Measurements from ENCODE around the gene EPS8L2.

The EPS8L2 gene

DNA sequence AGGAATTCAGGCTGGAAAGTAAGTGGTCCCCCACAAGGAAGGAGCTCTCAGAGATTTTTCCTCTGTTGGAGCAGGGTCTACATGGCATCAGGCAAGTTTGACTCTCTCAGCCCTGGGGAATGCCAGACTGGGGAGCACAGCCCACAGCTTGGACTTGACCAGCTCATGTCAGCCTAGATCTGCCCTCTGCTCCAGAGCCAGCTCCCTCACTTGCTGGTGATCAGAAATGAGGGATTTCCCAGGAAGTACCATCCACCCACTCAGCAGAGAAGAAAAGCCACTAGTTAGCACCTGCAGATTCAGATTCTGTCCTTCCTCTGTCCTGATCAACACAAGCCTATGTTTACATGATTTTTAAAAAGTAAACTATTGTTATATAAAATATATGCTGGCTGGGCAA is 54.2 kb downstream of the EPS8L2 start:
- peaks cover 12 to 88% (median 71%) of the 10 kb centered on the region in 4 experiments for H3K36me3 ChIP-seq (ENCODE audit: control insufficient read depth in 4 of 4, insufficient read depth in 4 of 4, low read length in 3 of 4)
- DNase-seq: no peak
- no peak overlapping the region for H3K27ac ChIP-seq (ENCODE audit: insufficient read depth in 1 of 2, low read depth in 1 of 2, low read length in 2 of 2, poor library complexity in 1 of 2, severe bottlenecking in 2 of 2)
- no peaks in the 10 kb centered on the region for H3K9me3 ChIP-seq (ENCODE audit: control extremely low read depth in 1 of 5, control insufficient read depth in 4 of 5, insufficient read depth in 2 of 5, low read depth in 1 of 5, low read length in 4 of 5)
- POLR2A ChIA-PET: no interaction called here
- no peak overlapping the region for H3K4me3 ChIP-seq (ENCODE audit: control insufficient read depth in 1 of 7, extremely low read depth in 1 of 7, insufficient read depth in 4 of 7, low read depth in 2 of 7, low read length in 6 of 7)
- no peaks in the 10 kb centered on the region for H3K27me3 ChIP-seq (replicated peaks in 2 of 5; ENCODE audit: control insufficient read depth in 4 of 5, insufficient read depth in 5 of 5, low read length in 4 of 5)
- H3K4me1 ChIP-seq (ENCODE audit: control extremely low read depth in 1 of 4, control insufficient read depth in 4 of 4, insufficient read depth in 4 of 4, low read length in 3 of 4): no peaks in the 10 kb centered on the region
- CTCF ChIA-PET: interaction anchor here (0.7 to 9.7 kb wide), 3 partner anchors 16 to 35 kb away, joined by 3 to 103 read pairs (median 5); no protein-coding TSS in a partner anchor

DNA sequence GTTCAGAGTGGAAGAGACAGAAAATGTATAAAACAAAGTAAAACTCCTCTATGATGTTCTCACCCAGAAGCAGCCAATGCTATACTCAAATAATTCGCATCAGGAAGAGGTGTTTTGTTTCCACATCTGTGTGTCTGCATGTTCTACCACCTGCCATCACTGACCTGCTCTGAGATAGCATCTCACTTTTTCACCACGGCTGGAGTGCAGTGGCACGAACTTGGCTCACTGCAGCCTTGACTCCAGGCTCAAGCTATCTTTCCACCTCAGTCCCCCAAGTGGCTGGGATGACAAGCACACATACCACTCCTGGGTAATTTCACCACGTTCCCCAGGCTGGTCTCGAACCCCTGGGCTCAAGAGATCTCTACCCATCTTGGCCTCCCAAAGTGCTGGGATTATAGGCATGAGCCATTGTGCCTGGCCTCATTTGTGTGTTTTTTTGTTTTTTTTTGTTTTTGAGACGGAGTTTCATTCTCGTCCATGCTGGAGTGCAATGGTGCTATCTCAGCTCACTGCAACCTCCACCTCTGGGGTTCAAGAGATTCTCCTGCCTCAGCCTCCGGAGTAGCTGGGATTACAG is 55.6 kb downstream of the EPS8L2 start:
- ChIA-PET POLR2A (no interaction called here), CTCF (interaction anchor here (0.8 to 9.7 kb wide), 8 partner anchors 10 to 99 kb away, joined by 3 to 103 read pairs (median 4); partner anchors contain the start of genes GATD1 and TALDO1)
- H3K27me3 ChIP-seq (replicated peaks in 2 of 5; ENCODE audit: control insufficient read depth in 4 of 5, insufficient read depth in 5 of 5, low read length in 4 of 5): no peaks in the 10 kb centered on the region
- 99% methylated on average over 7 of the region's 8 CpGs for WGBS (ENCODE audit: insufficient coverage)
- no peaks in the 10 kb centered on the region for H3K9me3 ChIP-seq (ENCODE audit: control extremely low read depth in 1 of 5, control insufficient read depth in 4 of 5, insufficient read depth in 2 of 5, low read depth in 1 of 5, low read length in 4 of 5)
- H3K27ac ChIP-seq (ENCODE audit: insufficient read depth in 1 of 2, low read depth in 1 of 2, low read length in 2 of 2, poor library complexity in 1 of 2, severe bottlenecking in 2 of 2): no peak overlapping the region
- peaks cover 12 to 87% (median 64%) of the 10 kb centered on the region in 4 experiments for H3K36me3 ChIP-seq (ENCODE audit: control insufficient read depth in 4 of 4, insufficient read depth in 4 of 4, low read length in 3 of 4)
- DNase-seq: no peak
- no peak overlapping the region for H3K4me3 ChIP-seq (ENCODE audit: control insufficient read depth in 1 of 7, extremely low read depth in 1 of 7, insufficient read depth in 4 of 7, low read depth in 2 of 7, low read length in 6 of 7)
- H3K4me1 ChIP-seq (ENCODE audit: control extremely low read depth in 1 of 4, control insufficient read depth in 4 of 4, insufficient read depth in 4 of 4, low read length in 3 of 4): no peaks in the 10 kb centered on the region

DNA sequence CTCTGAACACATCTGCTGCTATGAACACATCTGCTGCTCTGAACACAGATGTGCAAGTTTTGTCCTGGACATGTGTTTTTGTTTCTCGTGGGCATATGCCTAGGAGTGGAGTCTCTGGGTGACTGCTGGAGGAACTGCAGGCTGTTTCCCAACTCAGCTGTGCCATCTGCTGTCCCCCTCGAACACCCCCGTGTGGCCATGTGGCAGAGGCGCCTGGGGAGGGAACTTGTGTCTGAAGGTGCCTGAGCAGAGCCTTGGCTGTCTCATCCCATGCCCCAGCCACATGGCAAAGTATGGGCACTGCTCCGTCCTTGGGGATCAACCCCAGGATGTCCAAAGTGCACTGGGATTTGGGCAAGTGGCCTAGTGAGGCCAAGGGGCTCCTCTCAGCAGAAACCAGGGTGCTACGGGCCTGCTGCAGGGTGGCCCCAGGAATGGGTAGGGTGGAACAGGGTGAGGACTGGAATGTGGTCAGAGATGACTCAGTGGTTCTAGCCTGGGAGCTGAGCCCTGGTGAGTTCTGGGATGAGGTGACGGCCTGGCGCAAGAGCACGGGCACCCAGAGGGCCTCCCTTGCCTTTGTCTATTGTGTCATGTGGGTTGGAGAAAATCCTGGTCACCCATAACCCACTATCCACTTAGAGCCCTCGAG is 56.5 kb downstream of the EPS8L2 start:
- DNase-seq: peak; percentile 51 to 79 (median 78)
- ChIA-PET CTCF (interaction anchor here (0.6 to 9.7 kb wide), 7 partner anchors 7 to 267 kb away, joined by 3 to 103 read pairs (median 10); partner anchors contain the start of gene TALDO1), POLR2A (no interaction called here)
- 46% methylated on average over 6 of the region's 10 CpGs for WGBS (ENCODE audit: insufficient coverage)
- H3K4me1 ChIP-seq (ENCODE audit: control extremely low read depth in 1 of 4, control insufficient read depth in 4 of 4, insufficient read depth in 4 of 4, low read length in 3 of 4): no peaks in the 10 kb centered on the region
- no peak overlapping the region for H3K27ac ChIP-seq (ENCODE audit: insufficient read depth in 1 of 2, low read depth in 1 of 2, low read length in 2 of 2, poor library complexity in 1 of 2, severe bottlenecking in 2 of 2)
- H3K4me3 ChIP-seq (ENCODE audit: control insufficient read depth in 1 of 7, extremely low read depth in 1 of 7, insufficient read depth in 4 of 7, low read depth in 2 of 7, low read length in 6 of 7): no peak overlapping the region
- H3K27me3 ChIP-seq (replicated peaks in 2 of 5; ENCODE audit: control insufficient read depth in 4 of 5, insufficient read depth in 5 of 5, low read length in 4 of 5): no peaks in the 10 kb centered on the region
- peaks cover 12 to 87% (median 63%) of the 10 kb centered on the region in 4 experiments for H3K36me3 ChIP-seq (ENCODE audit: control insufficient read depth in 4 of 4, insufficient read depth in 4 of 4, low read length in 3 of 4)
- H3K9me3 ChIP-seq (ENCODE audit: control extremely low read depth in 1 of 5, control insufficient read depth in 4 of 5, insufficient read depth in 2 of 5, low read depth in 1 of 5, low read length in 4 of 5): no peaks in the 10 kb centered on the region

- peaks cover 12 to 84% (median 63%) of the 10 kb centered on the region in 4 experiments for H3K36me3 ChIP-seq (ENCODE audit: control insufficient read depth in 4 of 4, insufficient read depth in 4 of 4, low read length in 3 of 4)
- ChIA-PET CTCF (interaction anchor here (0.6 to 9.7 kb wide), 10 partner anchors 8 to 266 kb away, joined by 3 to 103 read pairs (median 4); partner anchors contain the start of genes DEAF1, TALDO1 and TMEM80), POLR2A (no interaction called here)
These were observed 57.0 kb downstream of the EPS8L2 start for GRCh38 chr11:763073-763463.

GRCh38 chr11:763549-764321 is 57.7 kb downstream of the EPS8L2 start:
- Histone ChIP-seq H3K36me3 (ENCODE audit: control insufficient read depth in 4 of 4, insufficient read depth in 4 of 4, low read length in 3 of 4) (peaks cover 12 to 78% (median 62%) of the 10 kb centered on the region in 4 experiments), H3K4me3 (ENCODE audit: control insufficient read depth in 1 of 7, extremely low read depth in 1 of 7, insufficient read depth in 4 of 7, low read depth in 2 of 7, low read length in 6 of 7) (no peak overlapping the region), H3K27me3 (replicated peaks in 2 of 5; ENCODE audit: control insufficient read depth in 4 of 5, insufficient read depth in 5 of 5, low read length in 4 of 5) (no peaks in the 10 kb centered on the region), H3K27ac (ENCODE audit: insufficient read depth in 1 of 2, low read depth in 1 of 2, low read length in 2 of 2, poor library complexity in 1 of 2, severe bottlenecking in 2 of 2) (no peak overlapping the region), H3K9me3 (ENCODE audit: control extremely low read depth in 1 of 5, control insufficient read depth in 4 of 5, insufficient read depth in 2 of 5, low read depth in 1 of 5, low read length in 4 of 5) (no peaks in the 10 kb centered on the region), H3K4me1 (ENCODE audit: control extremely low read depth in 1 of 4, control insufficient read depth in 4 of 4, insufficient read depth in 4 of 4, low read length in 3 of 4) (no peaks in the 10 kb centered on the region)
- DNase-seq: no peak
- ChIA-PET CTCF (interaction anchor here (0.8 to 5.0 kb wide), 14 partner anchors 9 to 207 kb away, joined by 3 to 50 read pairs (median 4); partner anchors contain the start of genes DEAF1, TALDO1 and TMEM80), POLR2A (interaction anchor here (0.6 to 0.7 kb wide), 2 partner anchors 15 to 59 kb away, joined by 3 to 4 read pairs; no protein-coding TSS in a partner anchor)
- WGBS (ENCODE audit: insufficient coverage): 98% methylated on average over 13 of the region's 22 CpGs

More at GRCh38 chr11:763073-763463, 57.0 kb downstream of the EPS8L2 start:
- whole genome bisulfite sequencing (ENCODE audit: insufficient coverage): 96% methylated on average over 8 of the region's 24 CpGs
- H3K27me3 ChIP-seq (replicated peaks in 2 of 5; ENCODE audit: control insufficient read depth in 4 of 5, insufficient read depth in 5 of 5, low read length in 4 of 5): no peaks in the 10 kb centered on the region
- H3K9me3 ChIP-seq (ENCODE audit: control extremely low read depth in 1 of 5, control insufficient read depth in 4 of 5, insufficient read depth in 2 of 5, low read depth in 1 of 5, low read length in 4 of 5): no peaks in the 10 kb centered on the region
- no peak overlapping the region for H3K27ac ChIP-seq (ENCODE audit: insufficient read depth in 1 of 2, low read depth in 1 of 2, low read length in 2 of 2, poor library complexity in 1 of 2, severe bottlenecking in 2 of 2)
- no peaks in the 10 kb centered on the region for H3K4me1 ChIP-seq (ENCODE audit: control extremely low read depth in 1 of 4, control insufficient read depth in 4 of 4, insufficient read depth in 4 of 4, low read length in 3 of 4)
- H3K4me3 ChIP-seq (ENCODE audit: control insufficient read depth in 1 of 7, extremely low read depth in 1 of 7, insufficient read depth in 4 of 7, low read depth in 2 of 7, low read length in 6 of 7): no peak overlapping the region
- no peak for DNase-seq

DNA sequence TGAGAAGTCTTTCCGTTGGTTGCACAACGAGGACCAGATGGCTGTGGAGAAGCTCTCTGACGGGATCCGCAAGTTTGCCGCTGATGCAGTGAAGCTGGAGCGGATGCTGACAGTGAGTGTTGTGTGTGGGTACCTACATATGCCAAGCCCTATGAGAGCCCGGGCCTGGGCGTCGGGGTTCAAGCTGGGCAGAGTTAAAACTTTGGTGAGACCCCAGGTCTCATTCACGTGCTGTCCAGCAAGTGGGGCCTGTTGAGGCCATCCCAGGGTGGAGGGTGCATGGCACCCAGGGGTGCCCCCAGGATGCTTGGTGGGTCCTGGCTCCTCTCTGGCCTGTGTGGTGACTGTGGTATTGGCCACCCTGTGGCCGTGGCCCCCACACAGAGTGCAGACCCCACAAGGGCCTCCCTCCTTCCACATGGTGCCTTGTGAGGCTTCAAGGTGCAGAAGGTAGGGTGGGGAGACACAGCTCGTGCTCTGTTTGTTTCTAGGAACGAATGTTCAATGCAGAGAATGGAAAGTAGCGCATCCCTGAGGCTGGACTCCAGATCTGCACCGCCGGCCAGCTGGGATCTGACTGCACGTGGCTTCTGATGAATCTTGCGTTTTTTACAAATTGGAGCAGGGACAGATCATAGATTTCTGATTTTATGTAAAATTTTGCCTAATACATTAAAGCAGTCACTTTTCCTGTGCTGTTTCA is 58.4 kb downstream of the EPS8L2 start:
- ChIA-PET POLR2A (interaction anchor here (0.7 kb wide), 1 partner anchor 16 kb away, joined by 3 read pairs; no protein-coding TSS in a partner anchor), CTCF (interaction anchor here (0.9 to 5.0 kb wide), 12 partner anchors 9 to 207 kb away, joined by 3 to 50 read pairs (median 6); partner anchors contain the start of gene TALDO1)
- Histone ChIP-seq H3K4me1 (ENCODE audit: control extremely low read depth in 1 of 4, control insufficient read depth in 4 of 4, insufficient read depth in 4 of 4, low read length in 3 of 4) (no peaks in the 10 kb centered on the region), H3K27ac (ENCODE audit: insufficient read depth in 1 of 2, low read depth in 1 of 2, low read length in 2 of 2, poor library complexity in 1 of 2, severe bottlenecking in 2 of 2) (no peak overlapping the region), H3K36me3 (ENCODE audit: control insufficient read depth in 4 of 4, insufficient read depth in 4 of 4, low read length in 3 of 4) (peaks cover 12 to 72% (median 56%) of the 10 kb centered on the region in 4 experiments), H3K27me3 (replicated peaks in 2 of 5; ENCODE audit: control insufficient read depth in 4 of 5, insufficient read depth in 5 of 5, low read length in 4 of 5) (no peaks in the 10 kb centered on the region), H3K9me3 (ENCODE audit: control extremely low read depth in 1 of 5, control insufficient read depth in 4 of 5, insufficient read depth in 2 of 5, low read depth in 1 of 5, low read length in 4 of 5) (no peaks in the 10 kb centered on the region), H3K4me3 (ENCODE audit: control insufficient read depth in 1 of 7, extremely low read depth in 1 of 7, insufficient read depth in 4 of 7, low read depth in 2 of 7, low read length in 6 of 7) (no peak overlapping the region)
- 94% methylated on average over 16 of the region's 18 CpGs for WGBS (ENCODE audit: insufficient coverage)
- DNase-seq: no peak

All from common myeloid progenitor, CD34-positive (primary cell).